ENCODE measurements around the gene ADAMTS19. TPM values are rescaled to one million over a fixed set of nuclear protein-coding genes. Genes with fewer than 3 reads are reported as not detected.

Gene ADAMTS19
- polyA plus RNA-seq, 3 donors = not detected

- Histone ChIP-seq H2AFZ (ENCODE audit: insufficient read depth, low read depth, low read length, poor library complexity, severe bottlenecking) (no peak overlapping the region), H3K27me3 (ENCODE audit: control insufficient read depth in 2 of 2, insufficient read depth in 2 of 2, low read length in 2 of 2) (no peaks in the 10 kb centered on the region), H3K9me3 (replicated peaks in 1 of 2; ENCODE audit: control insufficient read depth in 1 of 2, insufficient read depth in 1 of 2, low read length in 2 of 2) (no peaks in the 10 kb centered on the region), H3K4me2 (replicated peaks; ENCODE audit: extremely low read depth, low read length, poor library complexity, severe bottlenecking) (no peak overlapping the region), H3K36me3 (replicated peaks in 1 of 2; ENCODE audit: control insufficient read depth in 1 of 2, insufficient read depth in 2 of 2, low read length in 2 of 2) (no peaks in the 10 kb centered on the region), H3K27ac (ENCODE audit: low read depth in 1 of 2, low read length in 2 of 2) (no peak overlapping the region), H3K79me2 (ENCODE audit: insufficient read depth, low read length) (no peaks in the 10 kb centered on the region), H3K9ac (ENCODE audit: insufficient read depth, low read length, poor library complexity, severe bottlenecking) (no peak overlapping the region), H3K4me3 (replicated peaks in 1 of 3; ENCODE audit: low read depth in 2 of 3, low read length in 3 of 3) (no peak overlapping the region), H4K20me1 (ENCODE audit: insufficient read depth, low read length) (no peaks in the 10 kb centered on the region), H3K4me1 (ENCODE audit: control insufficient read depth in 1 of 2, insufficient read depth in 2 of 2, low read length in 2 of 2) (no peaks in the 10 kb centered on the region)
- Mint-ChIP-seq H3K9me3 (peaks cover 0 to 2% (median 0%) of the 10 kb centered on the region in 7 donors), H3K4me3 (no peak overlapping the region), H3K36me3 (no peaks in the 10 kb centered on the region), H3K4me1 (no peaks in the 10 kb centered on the region), H3K27ac (no peak overlapping the region), H3K27me3 (ENCODE audit: low read depth in 3 of 3) (no peaks in the 10 kb centered on the region)
- TF ChIP-seq, protein P1, sequence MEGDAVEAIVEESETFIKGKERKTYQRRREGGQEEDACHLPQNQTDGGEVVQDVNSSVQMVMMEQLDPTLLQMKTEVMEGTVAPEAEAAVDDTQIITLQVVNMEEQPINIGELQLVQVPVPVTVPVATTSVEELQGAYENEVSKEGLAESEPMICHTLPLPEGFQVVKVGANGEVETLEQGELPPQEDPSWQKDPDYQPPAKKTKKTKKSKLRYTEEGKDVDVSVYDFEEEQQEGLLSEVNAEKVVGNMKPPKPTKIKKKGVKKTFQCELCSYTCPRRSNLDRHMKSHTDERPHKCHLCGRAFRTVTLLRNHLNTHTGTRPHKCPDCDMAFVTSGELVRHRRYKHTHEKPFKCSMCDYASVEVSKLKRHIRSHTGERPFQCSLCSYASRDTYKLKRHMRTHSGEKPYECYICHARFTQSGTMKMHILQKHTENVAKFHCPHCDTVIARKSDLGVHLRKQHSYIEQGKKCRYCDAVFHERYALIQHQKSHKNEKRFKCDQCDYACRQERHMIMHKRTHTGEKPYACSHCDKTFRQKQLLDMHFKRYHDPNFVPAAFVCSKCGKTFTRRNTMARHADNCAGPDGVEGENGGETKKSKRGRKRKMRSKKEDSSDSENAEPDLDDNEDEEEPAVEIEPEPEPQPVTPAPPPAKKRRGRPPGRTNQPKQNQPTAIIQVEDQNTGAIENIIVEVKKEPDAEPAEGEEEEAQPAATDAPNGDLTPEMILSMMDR (IDR thresholded peaks at IDR 0.05) = no peak
- intact Hi-C loops (cut with micrococcal nuclease) = no loop called here
- DNase-seq = no peak
Observed at GRCh38 chr5:129689045-129689444, 228.9 kb downstream of the ADAMTS19 start.

DNA sequence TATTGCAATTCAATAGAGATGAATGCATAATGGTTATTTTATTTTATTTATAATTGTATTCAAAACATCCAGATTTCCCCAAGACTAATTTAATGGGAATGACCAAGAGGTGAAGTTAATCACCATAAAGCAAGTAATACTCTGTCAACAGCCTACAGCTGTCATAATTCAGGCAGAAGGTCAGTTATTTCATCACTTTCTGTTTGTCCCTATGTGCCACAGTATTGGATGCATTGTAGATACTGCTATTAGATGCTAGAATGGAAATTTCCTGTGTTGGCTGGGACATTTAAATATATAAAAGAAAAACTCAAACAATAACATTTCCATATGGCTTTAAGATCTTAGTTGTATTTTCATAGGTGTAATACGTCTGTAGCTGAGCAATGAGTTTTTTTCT lies 231.1 kb downstream of the ADAMTS19 start:
- no peak for DNase-seq
- no peak overlapping the region for H3K27ac Mint-ChIP-seq
- WGBS (ENCODE audit: insufficient coverage) = no CpG with 5 or more reads among the region's 1 CpG
- H3K4me1 Mint-ChIP-seq = no peaks in the 10 kb centered on the region
- H3K27me3 ChIP-seq (ENCODE audit: control insufficient read depth in 2 of 2, insufficient read depth in 2 of 2, low read length in 2 of 2) = no peaks in the 10 kb centered on the region
- intact Hi-C loops (cut with micrococcal nuclease) = no loop called here
- H3K4me3 ChIP-seq (replicated peaks in 1 of 3; ENCODE audit: low read depth in 2 of 3, low read length in 3 of 3) = no peak overlapping the region
- H3K27me3 Mint-ChIP-seq (ENCODE audit: low read depth in 3 of 3) = no peaks in the 10 kb centered on the region
- H3K4me2 ChIP-seq (replicated peaks; ENCODE audit: extremely low read depth, low read length, poor library complexity, severe bottlenecking) = no peak overlapping the region
- H3K27ac ChIP-seq (ENCODE audit: low read depth in 1 of 2, low read length in 2 of 2) = no peak overlapping the region
- H3K4me3 Mint-ChIP-seq = no peak overlapping the region
- H3K4me1 ChIP-seq (ENCODE audit: control insufficient read depth in 1 of 2, insufficient read depth in 2 of 2, low read length in 2 of 2) = no peaks in the 10 kb centered on the region
- H3K36me3 ChIP-seq (replicated peaks in 1 of 2; ENCODE audit: control insufficient read depth in 1 of 2, insufficient read depth in 2 of 2, low read length in 2 of 2) = no peaks in the 10 kb centered on the region
- no peak overlapping the region for H3K9ac ChIP-seq (ENCODE audit: insufficient read depth, low read length, poor library complexity, severe bottlenecking)
- TF ChIP-seq, protein P1 (IDR thresholded peaks at IDR 0.05) = no peak
- no peaks in the 10 kb centered on the region for H3K79me2 ChIP-seq (ENCODE audit: insufficient read depth, low read length)
- H4K20me1 ChIP-seq (ENCODE audit: insufficient read depth, low read length) = no peaks in the 10 kb centered on the region
- H3K36me3 Mint-ChIP-seq = no peaks in the 10 kb centered on the region
- H2AFZ ChIP-seq (ENCODE audit: insufficient read depth, low read depth, low read length, poor library complexity, severe bottlenecking) = no peak overlapping the region
- peaks cover 0 to 5% (median 0%) of the 10 kb centered on the region in 7 donors for H3K9me3 Mint-ChIP-seq
- no peaks in the 10 kb centered on the region for H3K9me3 ChIP-seq (replicated peaks in 1 of 2; ENCODE audit: control insufficient read depth in 1 of 2, insufficient read depth in 1 of 2, low read length in 2 of 2)

All from CD14-positive monocyte (primary cell).